BE2C (cell line): Measurements from ENCODE around the gene LRFN2.

ENCODE experiments used
- DNase-seq: peaks from one replicate; pipeline ENCODE4 v3.0.0-alpha.2; 2020
- H3K27me3 ChIP-seq: fragments of 250-450 bp; sonication (Bioruptor Pico); 2 replicates; pipeline ENCODE4 v1.5.1; 2020; ENCODE audit warnings: mild to moderate bottlenecking
- H3K36me3 ChIP-seq: fragments of 250-450 bp; sonication (Bioruptor Pico); 2 replicates; pipeline ENCODE4 v1.5.1; 2020; ENCODE audit warnings: mild to moderate bottlenecking
- H3K4me1 ChIP-seq: fragments of 250-450 bp; sonication (Bioruptor Pico); 2 replicates; pipeline ENCODE4 v1.5.1; 2020
- H3K4me3 ChIP-seq: 2 replicates; pipeline ENCODE4 v1.5.1; 2011; ENCODE audit warnings: low read depth, low read length
- H3K9me3 ChIP-seq: fragments of 250-450 bp; sonication (Bioruptor Pico); 2 replicates; pipeline ENCODE4 v1.5.1; 2020
- TF ChIP-seq, protein P1 (sequence below): IDR thresholded peaks from 2 replicates; pipeline ENCODE4 v1.5.1; 2012; ENCODE audit warnings: mild to moderate bottlenecking, low read depth, low read length

Gene LRFN2

DNA sequence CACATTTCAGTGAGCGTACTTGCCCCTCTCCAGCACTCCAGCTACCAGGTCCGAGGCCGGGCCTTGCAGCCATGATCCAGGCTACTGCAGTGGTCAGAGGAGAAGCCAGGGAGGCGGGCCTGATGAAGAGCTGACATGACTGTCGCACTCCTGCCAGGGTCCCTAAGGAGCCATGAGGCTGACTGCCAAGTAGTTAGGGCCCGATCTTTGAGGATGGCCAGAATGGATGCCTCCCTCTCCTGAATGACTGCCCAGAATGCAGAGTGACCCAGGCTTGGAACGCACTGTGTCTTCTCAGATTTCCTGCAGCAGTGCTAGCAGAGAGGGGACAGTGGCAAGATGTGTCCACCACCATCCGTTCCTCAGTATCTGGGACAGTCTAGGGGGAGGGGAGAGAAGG, 24.7 kb upstream of the LRFN2 start:
- no peaks in the 10 kb centered on the region for H3K36me3 ChIP-seq
- DNase-seq: no peak
- no peak overlapping the region for H3K4me3 ChIP-seq
- H3K9me3 ChIP-seq: no peaks in the 10 kb centered on the region
- H3K27me3 ChIP-seq: no peaks in the 10 kb centered on the region
- H3K4me1 ChIP-seq: peaks cover 6% of the 10 kb centered on the region; the same call in 1 of the 2 replicates
- TF ChIP-seq, protein P1, sequence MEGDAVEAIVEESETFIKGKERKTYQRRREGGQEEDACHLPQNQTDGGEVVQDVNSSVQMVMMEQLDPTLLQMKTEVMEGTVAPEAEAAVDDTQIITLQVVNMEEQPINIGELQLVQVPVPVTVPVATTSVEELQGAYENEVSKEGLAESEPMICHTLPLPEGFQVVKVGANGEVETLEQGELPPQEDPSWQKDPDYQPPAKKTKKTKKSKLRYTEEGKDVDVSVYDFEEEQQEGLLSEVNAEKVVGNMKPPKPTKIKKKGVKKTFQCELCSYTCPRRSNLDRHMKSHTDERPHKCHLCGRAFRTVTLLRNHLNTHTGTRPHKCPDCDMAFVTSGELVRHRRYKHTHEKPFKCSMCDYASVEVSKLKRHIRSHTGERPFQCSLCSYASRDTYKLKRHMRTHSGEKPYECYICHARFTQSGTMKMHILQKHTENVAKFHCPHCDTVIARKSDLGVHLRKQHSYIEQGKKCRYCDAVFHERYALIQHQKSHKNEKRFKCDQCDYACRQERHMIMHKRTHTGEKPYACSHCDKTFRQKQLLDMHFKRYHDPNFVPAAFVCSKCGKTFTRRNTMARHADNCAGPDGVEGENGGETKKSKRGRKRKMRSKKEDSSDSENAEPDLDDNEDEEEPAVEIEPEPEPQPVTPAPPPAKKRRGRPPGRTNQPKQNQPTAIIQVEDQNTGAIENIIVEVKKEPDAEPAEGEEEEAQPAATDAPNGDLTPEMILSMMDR: no peak

DNA sequence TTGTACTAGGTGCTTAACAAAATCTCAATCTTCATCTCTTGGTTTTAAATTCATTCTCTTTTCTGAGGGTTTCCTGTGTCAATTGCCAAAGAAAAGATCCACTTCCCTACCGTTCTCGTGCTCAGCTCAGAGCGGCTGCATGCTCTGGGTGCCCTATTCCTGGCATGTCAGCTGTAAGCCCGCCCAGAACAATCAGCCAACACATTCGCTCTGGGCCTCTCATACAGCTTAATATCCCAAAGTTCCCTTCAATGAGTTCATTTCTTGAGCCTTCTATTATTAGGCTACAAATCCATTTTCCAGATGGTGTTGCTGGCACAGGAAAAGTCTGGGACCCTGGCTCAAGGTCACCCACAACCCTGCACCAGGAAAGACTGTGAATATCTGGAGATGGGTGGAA, 24.3 kb upstream of the LRFN2 start:
- TF ChIP-seq, protein P1: no peak
- DNase-seq: no peak
- Histone ChIP-seq H3K4me1 (peaks cover 7% of the 10 kb centered on the region; the same call in 1 of the 2 replicates), H3K9me3 (no peaks in the 10 kb centered on the region), H3K27me3 (no peaks in the 10 kb centered on the region), H3K36me3 (no peaks in the 10 kb centered on the region), H3K4me3 (no peak overlapping the region)

DNA sequence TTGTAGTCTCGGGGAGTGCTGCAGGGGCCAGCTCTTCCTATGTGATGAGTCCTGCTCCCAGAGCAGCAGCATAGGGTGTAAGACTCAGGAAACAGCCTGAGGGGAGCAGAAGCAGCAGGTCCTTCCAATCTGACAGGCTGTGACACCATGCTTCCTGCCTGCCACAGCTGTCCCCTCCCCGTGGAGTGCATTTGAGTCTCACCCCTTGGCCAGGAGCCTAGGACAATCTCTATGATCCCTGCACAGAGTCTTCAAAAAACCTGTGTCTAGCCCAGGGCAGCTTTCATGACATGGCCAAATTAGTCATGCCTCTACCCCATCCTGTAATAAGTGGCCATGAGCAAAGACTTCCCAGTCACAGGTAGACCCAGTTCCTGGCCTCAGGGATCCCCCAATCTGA, 23.1 kb upstream of the LRFN2 start:
- H3K36me3 ChIP-seq: no peaks in the 10 kb centered on the region
- no peak overlapping the region for H3K4me3 ChIP-seq
- TF ChIP-seq, protein P1: no peak
- H3K4me1 ChIP-seq: peaks cover 7% of the 10 kb centered on the region; the same call in 1 of the 2 replicates
- DNase-seq: no peak
- no peaks in the 10 kb centered on the region for H3K9me3 ChIP-seq
- H3K27me3 ChIP-seq: no peaks in the 10 kb centered on the region

DNA sequence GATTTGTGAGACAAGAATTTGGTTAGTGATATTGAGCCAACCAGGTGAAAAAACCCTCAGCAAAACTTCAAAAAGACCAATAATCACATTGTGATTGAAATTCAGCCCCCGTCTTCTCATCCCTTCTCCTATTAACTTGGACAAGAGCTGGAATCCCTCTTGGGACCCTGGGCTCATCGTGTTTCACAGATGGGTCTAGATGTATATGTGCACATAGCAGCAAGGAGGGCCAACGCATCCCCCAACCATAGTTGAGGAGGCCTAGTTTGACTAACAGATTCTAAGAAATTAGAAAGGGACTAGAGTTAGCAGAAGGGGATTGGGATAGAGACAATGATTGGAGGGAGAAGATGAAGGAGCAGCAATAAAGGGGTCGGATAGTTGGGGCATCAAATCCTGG, 19.8 kb upstream of the LRFN2 start:
- Histone ChIP-seq H3K36me3 (no peaks in the 10 kb centered on the region), H3K9me3 (no peaks in the 10 kb centered on the region; the same call in 1 of the 2 replicates), H3K27me3 (no peaks in the 10 kb centered on the region), H3K4me1 (peaks cover 7% of the 10 kb centered on the region; the same call in 1 of the 2 replicates), H3K4me3 (no peak overlapping the region)
- TF ChIP-seq, protein P1: no peak
- DNase-seq: no peak

DNA sequence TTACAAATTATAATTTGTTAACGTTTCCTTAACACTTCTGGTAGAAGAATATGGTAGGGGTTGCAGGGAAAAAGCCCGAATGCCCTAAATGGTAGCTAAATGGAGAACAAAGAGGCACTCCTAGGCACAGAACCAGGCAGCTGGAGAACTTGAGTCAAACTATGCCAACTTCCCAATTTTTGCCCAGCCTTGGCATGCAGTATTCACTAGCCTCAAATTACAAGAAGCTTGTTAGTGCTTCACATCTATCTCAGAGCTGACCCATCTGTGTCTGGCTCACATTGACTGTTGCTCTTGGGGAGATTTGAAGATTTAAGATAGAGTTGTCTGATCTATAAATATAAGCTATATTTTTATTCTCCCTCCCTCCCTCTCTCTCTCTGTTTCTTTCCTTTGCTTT, 19.4 kb upstream of the LRFN2 start:
- Histone ChIP-seq H3K4me3 (no peak overlapping the region), H3K36me3 (no peaks in the 10 kb centered on the region), H3K4me1 (peaks cover 7% of the 10 kb centered on the region; the same call in 1 of the 2 replicates), H3K9me3 (no peaks in the 10 kb centered on the region; the same call in 1 of the 2 replicates), H3K27me3 (no peaks in the 10 kb centered on the region)
- no peak for DNase-seq
- TF ChIP-seq, protein P1: no peak

DNA sequence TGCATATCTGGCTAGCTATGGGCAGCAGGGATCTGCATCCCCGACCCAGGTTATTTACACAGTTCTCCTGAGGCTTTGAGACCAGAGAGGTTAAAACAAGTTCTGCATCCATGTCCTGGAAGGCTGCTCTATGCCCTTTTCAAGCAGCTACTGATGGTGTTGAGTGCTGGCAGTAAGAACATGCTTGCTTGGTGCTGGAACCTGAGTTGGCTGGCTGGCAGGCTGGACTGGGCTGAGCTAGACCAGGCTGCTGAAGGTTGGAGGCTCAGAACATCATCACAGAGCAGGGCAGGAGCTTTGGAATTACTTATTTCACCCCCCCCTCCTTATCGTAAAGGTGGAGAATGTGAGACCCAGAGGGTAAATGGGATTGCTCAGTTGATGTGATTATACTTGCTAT, 16.9 kb upstream of the LRFN2 start:
- Histone ChIP-seq H3K36me3 (no peaks in the 10 kb centered on the region), H3K9me3 (no peaks in the 10 kb centered on the region; the same call in 1 of the 2 replicates), H3K4me3 (no peak overlapping the region), H3K4me1 (peaks cover 2% of the 10 kb centered on the region; the same call in 1 of the 2 replicates), H3K27me3 (no peaks in the 10 kb centered on the region)
- TF ChIP-seq, protein P1: no peak
- no peak for DNase-seq
